Brain pericyte (primary cell): ENCODE measurements around the gene WRAP53.

Source experiments
- DNase-seq: peaks from one replicate; pipeline ENCODE4 v3.0.0-alpha.2; 2012; ENCODE audit warnings: low read depth, low spot score

The WRAP53 gene

GRCh38 chr17:7744416-7744815 is 56.1 kb downstream of the WRAP53 start:
- no peak for DNase-seq

GRCh38 chr17:7745748-7746470 is 57.6 kb downstream of the WRAP53 start:
- DNase-seq = no peak

GRCh38 chr17:7747635-7748071 is 59.4 kb downstream of the WRAP53 start:
- DNase-seq = no peak

- no peak for DNase-seq
Observed at GRCh38 chr17:7748076-7748775, 59.9 kb downstream of the WRAP53 start.

- no peak for DNase-seq
Observed at GRCh38 chr17:7750321-7750821, 62.1 kb downstream of the WRAP53 start.
